Panc1 (cell line): ENCODE results near the gene PTPA. TPM values are rescaled to one million over a fixed set of nuclear protein-coding genes. Genes with fewer than 3 reads are reported as not detected.

Source experiments
- ATAC-seq: fragments of 200-7000 bp; cut with Tn5 transposase; 2 replicates; pipeline ENCODE4 v1.9.1; 2020; ENCODE audit warnings: mild to moderate bottlenecking, moderate library complexity
- BruUV-seq: library from RNA; stranded (reverse); fragments of 400-500 nt; replicated peaks from 2 replicates; lab custom pipeline; 2021; lab: Mats Ljungman, UMichigan
- CTCF ChIA-PET: fragments of 300-600 bp; sonication (Branson Sonifier 250); formaldehyde crosslinking; loops from one replicate; lab custom pipeline; 2022; ENCODE audit warnings: antibody characterized with exemption; lab: Charles Lee
- POLR2A ChIA-PET: fragments of 300-600 bp; sonication (Branson Sonifier 250); formaldehyde crosslinking; loops from one replicate; lab custom pipeline; 2022; ENCODE audit warnings: antibody characterized with exemption; lab: Charles Lee
- DNase-seq: peaks from one replicate; pipeline ENCODE4 v3.0.0-alpha.2; 2010; ENCODE audit warnings: low read depth, low spot score
- H3K27ac ChIP-seq: 2 replicates; pipeline ENCODE4 v1.5.1; 2011; ENCODE audit warnings: mild to moderate bottlenecking, low read length, inconsistent platforms
- H3K27me3 ChIP-seq: fragments of 200-500 bp; sonication (Bioruptor generic); 2 replicates; pipeline ENCODE4 v1.6.0; 2014; ENCODE audit warnings: low read length, inconsistent platforms; ENCODE audit not compliant: control insufficient read depth, insufficient read depth
- H3K36me3 ChIP-seq: fragments of 200-500 bp; sonication (Bioruptor generic); 2 replicates; pipeline ENCODE4 v1.5.1; 2014; ENCODE audit warnings: inconsistent platforms, mild to moderate bottlenecking, low read length, moderate library complexity; ENCODE audit not compliant: control insufficient read depth, insufficient read depth
- H3K4me1 ChIP-seq: 2 replicates; pipeline ENCODE4 v1.5.1; 2011; ENCODE audit warnings: inconsistent platforms, mild to moderate bottlenecking, low read length, moderate library complexity; ENCODE audit not compliant: control insufficient read depth, insufficient read depth
- H3K4me3 ChIP-seq, 2 experiments: 2 replicates each; pipeline ENCODE4 v1.5.1; 2011 to 2012; ENCODE audit warnings: low read depth in 2 of 2, low read length in 2 of 2, mild to moderate bottlenecking in 2 of 2, inconsistent platforms in 1 of 2, moderate library complexity in 1 of 2
- H3K9me3 ChIP-seq: fragments of 200-500 bp; sonication (Bioruptor generic); 2 replicates; pipeline ENCODE4 v1.5.1; 2014; ENCODE audit warnings: low read depth, mild to moderate bottlenecking, inconsistent platforms, low read length, moderate library complexity; ENCODE audit not compliant: control insufficient read depth, insufficient read depth
- POLR2AphosphoS5 ChIP-seq: IDR thresholded peaks from 2 replicates; pipeline ENCODE4 v1.6.1; 2012; ENCODE audit warnings: mild to moderate bottlenecking, low read depth, low read length, moderate library complexity
- SIN3A ChIP-seq: IDR thresholded peaks from 2 replicates; pipeline ENCODE4 v1.6.1; 2012; ENCODE audit warnings: low read depth, mild to moderate bottlenecking, low read length, moderate library complexity, borderline replicate concordance; ENCODE audit not compliant: insufficient read depth
- TCF7L2 ChIP-seq: IDR thresholded peaks from 2 replicates; pipeline ENCODE4 v1.6.1; 2011; ENCODE audit warnings: mild to moderate bottlenecking, low read depth, low read length, inconsistent platforms
- in situ Hi-C: cut with HindIII; loops from 2 replicates; pipeline ENCODE4 v1.10.0; 2016; ENCODE audit warnings: low sequenced_read_pairs, low pct_unique_long_range_greater_than_20kb
- intact Hi-C: fragments of 100-400 bp; cut with micrococcal nuclease; formaldehyde crosslinking; loops from one replicate; pipeline ENCODE4 v1.10.0; 2022; ENCODE audit not compliant: unreplicated experiment
- total RNA-seq: library from RNA; stranded (reverse); gene quantifications from one replicate; pipeline ENCODE4 v1.2.1, GENCODE V29; 2021; ENCODE audit not compliant: unreplicated experiment
- TF ChIP-seq, protein P1 (sequence below): fragments of 450-650 bp; IDR thresholded peaks from 2 replicates; pipeline ENCODE4 v1.5.1; 2017; ENCODE audit warnings: mild to moderate bottlenecking
- TF ChIP-seq, protein P2 (sequence below), 2 experiments: IDR thresholded peaks; 2 replicates each; pipeline ENCODE4 v1.6.1; 2011 to 2012; ENCODE audit warnings: low read depth in 2 of 2, control low read depth in 1 of 2, low read length in 1 of 2, mild to moderate bottlenecking in 1 of 2, moderate library complexity in 1 of 2; ENCODE audit not compliant: insufficient read depth in 1 of 2

The PTPA gene
- total RNA-seq, 1 experiment from 2014 or later, result 114 TPM

DNA sequence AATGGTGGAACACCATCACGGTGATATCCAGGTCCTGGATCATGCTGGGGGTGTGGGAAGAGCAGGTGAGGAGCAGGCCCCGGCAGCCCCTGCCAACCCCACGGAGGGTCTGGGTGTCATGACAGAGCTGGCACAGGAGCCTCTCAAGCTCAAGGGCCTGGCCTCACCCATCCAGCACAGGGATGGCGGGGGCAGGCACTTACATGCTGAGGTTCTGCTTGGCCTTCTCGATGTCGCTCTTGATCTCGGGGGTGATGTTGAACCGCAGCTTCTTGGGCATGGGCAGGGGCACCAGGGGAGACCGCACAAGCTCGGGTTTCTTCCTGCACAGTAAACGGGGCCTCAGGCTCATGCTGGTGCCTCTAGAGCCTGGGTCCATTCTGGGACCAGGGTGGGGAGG lies 12.9 kb upstream of the PTPA start:
- H3K4me3 ChIP-seq, result no peak overlapping the region
- CTCF ChIA-PET, result no interaction called here
- ATAC-seq, result no peak
- H3K9me3 ChIP-seq, result no peaks in the 10 kb centered on the region
- H3K4me1 ChIP-seq, result peaks cover 3% of the 10 kb centered on the region; the same call in 1 of the 2 replicates
- TF ChIP-seq TCF7L2 (no peak), POLR2AphosphoS5 (no peak), SIN3A (no peak)
- TF ChIP-seq, protein P1, sequence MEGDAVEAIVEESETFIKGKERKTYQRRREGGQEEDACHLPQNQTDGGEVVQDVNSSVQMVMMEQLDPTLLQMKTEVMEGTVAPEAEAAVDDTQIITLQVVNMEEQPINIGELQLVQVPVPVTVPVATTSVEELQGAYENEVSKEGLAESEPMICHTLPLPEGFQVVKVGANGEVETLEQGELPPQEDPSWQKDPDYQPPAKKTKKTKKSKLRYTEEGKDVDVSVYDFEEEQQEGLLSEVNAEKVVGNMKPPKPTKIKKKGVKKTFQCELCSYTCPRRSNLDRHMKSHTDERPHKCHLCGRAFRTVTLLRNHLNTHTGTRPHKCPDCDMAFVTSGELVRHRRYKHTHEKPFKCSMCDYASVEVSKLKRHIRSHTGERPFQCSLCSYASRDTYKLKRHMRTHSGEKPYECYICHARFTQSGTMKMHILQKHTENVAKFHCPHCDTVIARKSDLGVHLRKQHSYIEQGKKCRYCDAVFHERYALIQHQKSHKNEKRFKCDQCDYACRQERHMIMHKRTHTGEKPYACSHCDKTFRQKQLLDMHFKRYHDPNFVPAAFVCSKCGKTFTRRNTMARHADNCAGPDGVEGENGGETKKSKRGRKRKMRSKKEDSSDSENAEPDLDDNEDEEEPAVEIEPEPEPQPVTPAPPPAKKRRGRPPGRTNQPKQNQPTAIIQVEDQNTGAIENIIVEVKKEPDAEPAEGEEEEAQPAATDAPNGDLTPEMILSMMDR, result no peak
- TF ChIP-seq, protein P2, sequence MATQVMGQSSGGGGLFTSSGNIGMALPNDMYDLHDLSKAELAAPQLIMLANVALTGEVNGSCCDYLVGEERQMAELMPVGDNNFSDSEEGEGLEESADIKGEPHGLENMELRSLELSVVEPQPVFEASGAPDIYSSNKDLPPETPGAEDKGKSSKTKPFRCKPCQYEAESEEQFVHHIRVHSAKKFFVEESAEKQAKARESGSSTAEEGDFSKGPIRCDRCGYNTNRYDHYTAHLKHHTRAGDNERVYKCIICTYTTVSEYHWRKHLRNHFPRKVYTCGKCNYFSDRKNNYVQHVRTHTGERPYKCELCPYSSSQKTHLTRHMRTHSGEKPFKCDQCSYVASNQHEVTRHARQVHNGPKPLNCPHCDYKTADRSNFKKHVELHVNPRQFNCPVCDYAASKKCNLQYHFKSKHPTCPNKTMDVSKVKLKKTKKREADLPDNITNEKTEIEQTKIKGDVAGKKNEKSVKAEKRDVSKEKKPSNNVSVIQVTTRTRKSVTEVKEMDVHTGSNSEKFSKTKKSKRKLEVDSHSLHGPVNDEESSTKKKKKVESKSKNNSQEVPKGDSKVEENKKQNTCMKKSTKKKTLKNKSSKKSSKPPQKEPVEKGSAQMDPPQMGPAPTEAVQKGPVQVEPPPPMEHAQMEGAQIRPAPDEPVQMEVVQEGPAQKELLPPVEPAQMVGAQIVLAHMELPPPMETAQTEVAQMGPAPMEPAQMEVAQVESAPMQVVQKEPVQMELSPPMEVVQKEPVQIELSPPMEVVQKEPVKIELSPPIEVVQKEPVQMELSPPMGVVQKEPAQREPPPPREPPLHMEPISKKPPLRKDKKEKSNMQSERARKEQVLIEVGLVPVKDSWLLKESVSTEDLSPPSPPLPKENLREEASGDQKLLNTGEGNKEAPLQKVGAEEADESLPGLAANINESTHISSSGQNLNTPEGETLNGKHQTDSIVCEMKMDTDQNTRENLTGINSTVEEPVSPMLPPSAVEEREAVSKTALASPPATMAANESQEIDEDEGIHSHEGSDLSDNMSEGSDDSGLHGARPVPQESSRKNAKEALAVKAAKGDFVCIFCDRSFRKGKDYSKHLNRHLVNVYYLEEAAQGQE (IDR thresholded peaks at IDR 0.05; ENCODE audit: insufficient read depth in 1 of 2, low read depth in 2 of 2, low read length in 1 of 2), result no peak
- BruUV-seq, result no TSS peak
- no peaks in the 10 kb centered on the region for H3K36me3 ChIP-seq
- H3K27me3 ChIP-seq, result no peaks in the 10 kb centered on the region
- DNase-seq, result no peak
- POLR2A ChIA-PET, result interaction anchor here (0.6 kb wide), 1 partner anchor 513 kb away, joined by 3 read pairs; no protein-coding TSS in a partner anchor
- intact Hi-C loops, result no loop called here
- in situ Hi-C loops, result no loop called here
- H3K27ac ChIP-seq, result no peak overlapping the region

DNA sequence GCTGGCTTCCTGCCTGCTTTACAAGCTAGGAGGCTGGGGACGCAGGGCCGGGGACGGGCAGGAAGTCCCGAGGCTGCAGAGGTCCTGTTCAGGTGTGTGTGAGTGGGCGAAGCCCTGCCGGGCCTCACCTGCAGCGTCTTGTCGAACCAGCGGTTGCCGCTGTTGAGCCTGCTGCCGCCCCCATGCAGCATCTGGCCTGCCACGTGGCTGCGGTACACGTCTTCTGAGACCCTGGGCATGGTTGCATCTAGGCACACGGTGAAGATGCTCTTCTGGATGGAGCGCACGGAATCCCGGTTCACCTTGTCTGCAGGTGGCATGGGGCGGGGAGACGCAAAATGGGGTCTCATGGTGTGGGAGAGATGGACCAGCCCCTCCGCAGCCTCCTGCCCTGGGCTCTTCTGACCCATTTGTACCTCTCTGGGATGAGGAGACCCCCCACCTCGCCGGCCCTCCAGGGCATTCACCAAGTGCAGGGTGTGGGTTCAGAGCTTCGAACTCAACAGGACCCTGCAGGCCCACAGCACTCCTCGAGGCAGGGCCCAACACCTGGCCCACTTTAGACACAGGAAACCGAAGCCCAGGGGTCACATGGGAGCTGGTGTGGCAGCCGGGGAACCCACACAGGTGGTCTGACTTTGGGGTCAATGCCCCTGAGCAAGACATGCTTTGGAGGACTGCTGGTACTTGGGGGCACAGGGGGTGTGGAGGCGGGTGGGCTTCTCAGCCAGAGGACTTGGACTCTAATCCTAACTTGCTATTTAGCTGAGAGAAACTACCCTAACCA lies 10.6 kb upstream of the PTPA start:
- CTCF ChIA-PET, result no interaction called here
- TF ChIP-seq, protein P1, result no peak
- TF ChIP-seq, protein P2 (IDR thresholded peaks at IDR 0.05; ENCODE audit: insufficient read depth in 1 of 2, low read depth in 2 of 2, low read length in 1 of 2), result no peak
- TF ChIP-seq POLR2AphosphoS5 (no peak), TCF7L2 (no peak), SIN3A (no peak)
- Histone ChIP-seq H3K9me3 (no peaks in the 10 kb centered on the region), H3K27me3 (no peaks in the 10 kb centered on the region), H3K4me1 (peaks cover 3% of the 10 kb centered on the region; the same call in 1 of the 2 replicates), H3K4me3 (no peak overlapping the region), H3K36me3 (no peaks in the 10 kb centered on the region), H3K27ac (no peak overlapping the region)
- POLR2A ChIA-PET, result no interaction called here
- BruUV-seq, result no TSS peak
- DNase-seq, result no peak
- ATAC-seq, result no peak
- intact Hi-C loops, result no loop called here
- in situ Hi-C loops, result no loop called here
